Measurements from ENCODE around the gene FGFBP1. TPM values are rescaled to one million over a fixed set of nuclear protein-coding genes. Genes with fewer than 3 reads are reported as not detected.

Gene FGFBP1
- total RNA-seq, 1 donor from 2014 or later: not detected

DNA sequence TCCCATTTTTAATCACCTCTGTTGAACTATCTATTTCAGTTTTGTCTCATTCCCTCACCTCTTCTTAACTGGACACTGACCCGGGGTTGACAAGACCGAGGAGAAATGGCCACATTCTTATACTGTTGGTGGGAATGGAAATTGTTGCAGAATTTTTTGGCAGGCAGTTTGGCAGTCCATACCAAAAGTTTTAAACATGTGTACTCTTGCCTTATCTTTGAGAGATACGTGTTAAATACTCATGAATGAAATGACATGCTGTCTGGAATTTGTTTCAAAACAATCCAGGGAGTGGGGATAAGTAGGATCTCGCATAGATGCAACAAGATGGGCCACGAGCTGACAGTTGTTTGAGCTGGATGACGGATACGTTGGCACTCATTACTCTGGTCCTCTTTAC lies 12.1 kb downstream of the FGFBP1 start:
- Histone ChIP-seq H3K4me1 (no peaks in the 10 kb centered on the region), H3K4me3 (no peak overlapping the region), H3K9me3 (no peaks in the 10 kb centered on the region), H3K27me3 (no peaks in the 10 kb centered on the region), H3K27ac (no peak overlapping the region), H3K36me3 (no peaks in the 10 kb centered on the region)
- TF ChIP-seq, protein P1, sequence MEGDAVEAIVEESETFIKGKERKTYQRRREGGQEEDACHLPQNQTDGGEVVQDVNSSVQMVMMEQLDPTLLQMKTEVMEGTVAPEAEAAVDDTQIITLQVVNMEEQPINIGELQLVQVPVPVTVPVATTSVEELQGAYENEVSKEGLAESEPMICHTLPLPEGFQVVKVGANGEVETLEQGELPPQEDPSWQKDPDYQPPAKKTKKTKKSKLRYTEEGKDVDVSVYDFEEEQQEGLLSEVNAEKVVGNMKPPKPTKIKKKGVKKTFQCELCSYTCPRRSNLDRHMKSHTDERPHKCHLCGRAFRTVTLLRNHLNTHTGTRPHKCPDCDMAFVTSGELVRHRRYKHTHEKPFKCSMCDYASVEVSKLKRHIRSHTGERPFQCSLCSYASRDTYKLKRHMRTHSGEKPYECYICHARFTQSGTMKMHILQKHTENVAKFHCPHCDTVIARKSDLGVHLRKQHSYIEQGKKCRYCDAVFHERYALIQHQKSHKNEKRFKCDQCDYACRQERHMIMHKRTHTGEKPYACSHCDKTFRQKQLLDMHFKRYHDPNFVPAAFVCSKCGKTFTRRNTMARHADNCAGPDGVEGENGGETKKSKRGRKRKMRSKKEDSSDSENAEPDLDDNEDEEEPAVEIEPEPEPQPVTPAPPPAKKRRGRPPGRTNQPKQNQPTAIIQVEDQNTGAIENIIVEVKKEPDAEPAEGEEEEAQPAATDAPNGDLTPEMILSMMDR (IDR thresholded peaks at IDR 0.05): no peak
- DNase-seq (ENCODE audit: low spot score in 2 of 2): no peak
- intact Hi-C loops (cut with DNase I): no loop called here

DNA sequence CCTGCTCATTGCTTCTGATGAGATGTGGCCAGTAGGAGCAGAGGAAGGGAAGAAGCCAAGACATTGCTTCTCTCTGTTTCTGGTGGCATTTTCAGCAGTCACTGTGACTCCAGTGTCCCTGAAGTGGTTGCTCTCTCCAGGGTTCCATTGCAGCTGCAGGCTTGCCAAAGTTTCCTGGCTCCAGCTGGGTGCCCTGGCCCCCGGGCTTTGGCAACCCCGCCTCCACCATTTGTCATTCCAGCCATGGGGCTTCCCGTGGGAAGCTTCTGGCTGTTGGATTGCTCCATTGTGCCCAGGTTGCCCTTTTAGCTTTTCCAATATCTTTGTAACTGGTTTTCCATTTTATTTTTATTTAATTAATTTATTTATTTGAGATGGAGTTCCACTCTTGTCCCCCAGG lies 12.7 kb downstream of the FGFBP1 start:
- peaks cover 0 to 2% of the 10 kb centered on the region in 2 donors for H3K4me1 ChIP-seq
- no peak for DNase-seq (ENCODE audit: low spot score in 2 of 2)
- TF ChIP-seq, protein P1 (IDR thresholded peaks at IDR 0.05): no peak

DNA sequence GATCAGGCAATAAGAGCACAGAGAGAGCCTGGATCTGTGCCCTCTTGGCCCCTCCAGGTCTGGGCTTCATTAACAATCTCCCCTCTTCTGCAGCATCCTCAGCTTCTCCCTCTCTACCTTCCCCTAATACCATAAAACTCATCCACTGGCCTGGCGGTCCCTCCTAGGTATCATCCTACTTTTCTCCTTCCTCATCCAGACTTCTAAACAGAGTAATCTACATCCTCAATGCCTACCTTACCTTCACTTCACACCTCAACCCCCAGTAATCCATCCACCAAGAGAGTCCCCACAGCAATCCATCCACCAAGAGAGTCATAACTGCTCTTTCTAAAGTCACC lies 17.0 kb downstream of the FGFBP1 start:
- intact Hi-C loops (cut with DNase I): no loop called here
- TF ChIP-seq, protein P1 (IDR thresholded peaks at IDR 0.05): no peak
- Histone ChIP-seq H3K27ac (no peak overlapping the region), H3K9me3 (no peaks in the 10 kb centered on the region), H3K4me3 (no peak overlapping the region), H3K27me3 (no peaks in the 10 kb centered on the region), H3K4me1 (peaks cover 0 to 4% of the 10 kb centered on the region in 2 donors), H3K36me3 (no peaks in the 10 kb centered on the region)
- DNase-seq (ENCODE audit: low spot score in 2 of 2): no peak

More for the DNA sequence above, 12.7 kb downstream of the FGFBP1 start:
- no peak overlapping the region for H3K27ac ChIP-seq
- no peaks in the 10 kb centered on the region for H3K36me3 ChIP-seq
- H3K9me3 ChIP-seq: no peaks in the 10 kb centered on the region
- H3K27me3 ChIP-seq: no peaks in the 10 kb centered on the region
- H3K4me3 ChIP-seq: no peak overlapping the region
- intact Hi-C loops (cut with DNase I): no loop called here

DNA sequence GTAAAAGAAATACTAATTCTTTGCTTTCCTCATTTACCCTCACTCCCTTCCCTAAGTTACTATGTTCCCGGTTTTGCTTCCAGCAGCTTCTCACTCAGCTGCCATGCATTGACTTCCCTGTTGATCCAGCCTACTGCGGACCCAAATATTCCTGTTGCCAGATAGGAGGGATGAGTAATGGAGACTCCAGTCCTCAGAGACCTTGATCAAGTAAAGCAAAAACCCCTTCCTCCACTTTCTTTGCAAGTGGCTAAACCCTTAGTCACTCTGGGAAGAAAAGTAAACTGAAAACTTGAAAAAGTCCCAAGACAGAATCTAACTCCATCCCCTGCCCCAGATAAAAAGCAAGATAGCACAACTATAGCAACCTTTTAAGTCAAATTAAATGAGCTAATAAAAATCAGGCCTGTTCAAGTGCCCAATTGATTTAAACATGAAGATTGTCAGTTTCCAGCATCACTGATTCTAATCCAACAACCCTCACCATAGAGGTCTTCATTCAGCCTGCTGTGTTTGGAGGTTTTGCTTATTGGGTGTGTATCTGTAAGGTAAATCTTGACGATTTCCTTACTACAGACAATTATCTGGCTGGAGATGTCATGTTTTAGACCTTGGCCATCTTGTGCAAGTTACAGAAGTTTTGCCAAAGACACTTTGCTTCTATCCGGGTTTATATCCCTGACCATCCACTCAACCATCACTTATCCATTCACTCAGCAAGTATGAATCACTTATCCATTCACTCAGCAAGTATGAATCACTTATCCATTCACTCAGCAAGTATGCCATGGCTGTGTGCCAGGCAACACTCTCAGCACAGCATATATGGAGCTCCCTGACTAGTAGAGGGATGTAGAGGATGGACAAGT lies 17.6 kb downstream of the FGFBP1 start:
- Histone ChIP-seq H3K4me1 (peaks cover 0 to 4% of the 10 kb centered on the region in 2 donors), H3K27ac (no peak overlapping the region), H3K36me3 (no peaks in the 10 kb centered on the region), H3K27me3 (no peaks in the 10 kb centered on the region), H3K4me3 (no peak overlapping the region), H3K9me3 (no peaks in the 10 kb centered on the region)
- DNase-seq (ENCODE audit: low spot score in 2 of 2): peak; percentile 65 to 92
- TF ChIP-seq, protein P1 (IDR thresholded peaks at IDR 0.05): no peak
- intact Hi-C loops (cut with DNase I): no loop called here

DNA sequence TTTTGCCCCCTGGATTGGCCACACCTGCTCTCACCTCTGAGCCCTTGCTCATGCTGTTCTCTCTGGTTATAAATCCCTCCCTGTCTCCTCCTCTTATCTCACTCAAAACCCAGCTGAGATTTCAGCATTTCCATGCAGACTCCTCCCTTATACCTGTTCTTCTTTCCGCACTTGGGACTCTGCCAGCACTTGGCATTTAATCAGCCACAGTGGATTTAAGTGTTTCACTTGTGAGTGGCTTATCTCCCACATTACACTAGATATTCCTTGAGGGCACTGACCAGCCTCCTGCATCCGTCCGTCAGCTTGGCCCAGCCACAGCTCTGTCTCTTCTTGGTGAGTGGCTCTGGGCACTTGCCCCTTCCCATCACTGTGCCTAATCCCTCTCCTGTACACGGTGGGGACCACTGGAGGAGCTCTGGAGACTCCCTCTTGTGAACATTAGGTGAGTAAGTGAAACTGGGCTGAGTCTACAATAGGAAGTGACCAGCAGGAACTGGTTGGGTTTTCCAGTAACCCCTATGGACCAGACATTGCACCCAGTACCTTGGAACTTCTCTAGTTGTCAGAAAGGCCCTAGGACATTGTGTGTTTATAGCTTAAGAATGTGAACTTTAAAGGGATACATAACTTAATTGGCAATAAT lies 19.9 kb downstream of the FGFBP1 start:
- TF ChIP-seq, protein P1 (IDR thresholded peaks at IDR 0.05): no peak
- Histone ChIP-seq H3K4me3 (no peak overlapping the region), H3K36me3 (no peaks in the 10 kb centered on the region), H3K4me1 (peaks cover 0 to 4% of the 10 kb centered on the region in 2 donors), H3K27ac (no peak overlapping the region), H3K27me3 (no peaks in the 10 kb centered on the region), H3K9me3 (no peaks in the 10 kb centered on the region)
- no peak for DNase-seq (ENCODE audit: low spot score in 2 of 2)
- intact Hi-C loops (cut with DNase I): no loop called here

All from ascending aorta (tissue), 2 donors.